ENCODE data around the gene AFAP1. TPM values are rescaled to one million over a fixed set of nuclear protein-coding genes. Genes with fewer than 3 reads are reported as not detected.

Gene AFAP1
- total and polyA plus RNA-seq, 12 donors, result 2.9 to 8.9 (median 5.8) TPM

DNA sequence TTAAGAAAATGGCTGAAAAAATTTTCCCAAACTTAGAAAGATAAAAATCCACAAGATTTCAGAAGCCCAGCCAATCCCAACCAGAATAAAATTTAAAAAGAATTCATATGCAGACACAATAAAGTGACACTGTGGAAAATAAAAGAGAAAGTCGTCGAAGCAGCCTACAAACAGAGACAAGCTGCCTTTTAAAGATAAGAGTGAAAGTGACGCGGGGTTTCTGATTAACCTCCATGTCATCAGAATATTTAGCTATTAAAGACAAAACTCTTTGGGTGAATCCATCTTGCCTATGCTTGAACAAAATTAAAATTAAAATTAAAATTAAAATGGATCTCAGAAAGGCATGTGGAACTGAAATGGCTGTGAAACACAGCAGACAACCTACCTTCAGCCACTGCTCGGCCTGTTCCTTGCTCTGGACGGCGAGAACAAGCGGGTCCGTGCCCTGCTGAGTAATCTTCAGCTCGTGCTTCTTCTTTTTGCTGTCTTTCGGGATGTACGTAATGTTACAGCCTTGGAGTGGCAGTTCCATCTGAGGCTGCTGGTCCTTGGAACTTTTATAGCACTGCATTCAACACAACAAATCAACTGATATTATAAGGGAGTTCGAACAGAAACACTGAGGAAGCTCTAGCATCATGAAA, 101.4 kb downstream of the AFAP1 start:
- 85 to 87% methylated on average over 13 of the region's 13 CpGs for WGBS, 2 donors
- ATAC-seq, result no peak
- H3K4me1 ChIP-seq, result peaks cover 0 to 22% (median 16%) of the 10 kb centered on the region in 9 donors
- H3K9me3 ChIP-seq, result peaks cover 0 to 9% (median 0%) of the 10 kb centered on the region in 11 donors
- no peaks in the 10 kb centered on the region for H3K27me3 ChIP-seq
- peak overlapping the region in 1 of 10 donors; percentile 29 for H3K27ac ChIP-seq
- H3K4me3 ChIP-seq, result no peak overlapping the region
- H3K36me3 ChIP-seq, result peaks cover 0 to 35% (median 0%) of the 10 kb centered on the region in 9 donors
- intact Hi-C loops (cut with DNase I), result no loop called here
- TF ChIP-seq, protein P1, sequence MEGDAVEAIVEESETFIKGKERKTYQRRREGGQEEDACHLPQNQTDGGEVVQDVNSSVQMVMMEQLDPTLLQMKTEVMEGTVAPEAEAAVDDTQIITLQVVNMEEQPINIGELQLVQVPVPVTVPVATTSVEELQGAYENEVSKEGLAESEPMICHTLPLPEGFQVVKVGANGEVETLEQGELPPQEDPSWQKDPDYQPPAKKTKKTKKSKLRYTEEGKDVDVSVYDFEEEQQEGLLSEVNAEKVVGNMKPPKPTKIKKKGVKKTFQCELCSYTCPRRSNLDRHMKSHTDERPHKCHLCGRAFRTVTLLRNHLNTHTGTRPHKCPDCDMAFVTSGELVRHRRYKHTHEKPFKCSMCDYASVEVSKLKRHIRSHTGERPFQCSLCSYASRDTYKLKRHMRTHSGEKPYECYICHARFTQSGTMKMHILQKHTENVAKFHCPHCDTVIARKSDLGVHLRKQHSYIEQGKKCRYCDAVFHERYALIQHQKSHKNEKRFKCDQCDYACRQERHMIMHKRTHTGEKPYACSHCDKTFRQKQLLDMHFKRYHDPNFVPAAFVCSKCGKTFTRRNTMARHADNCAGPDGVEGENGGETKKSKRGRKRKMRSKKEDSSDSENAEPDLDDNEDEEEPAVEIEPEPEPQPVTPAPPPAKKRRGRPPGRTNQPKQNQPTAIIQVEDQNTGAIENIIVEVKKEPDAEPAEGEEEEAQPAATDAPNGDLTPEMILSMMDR (IDR thresholded peaks at IDR 0.05), result no peak
- no peak for DNase-seq

DNA sequence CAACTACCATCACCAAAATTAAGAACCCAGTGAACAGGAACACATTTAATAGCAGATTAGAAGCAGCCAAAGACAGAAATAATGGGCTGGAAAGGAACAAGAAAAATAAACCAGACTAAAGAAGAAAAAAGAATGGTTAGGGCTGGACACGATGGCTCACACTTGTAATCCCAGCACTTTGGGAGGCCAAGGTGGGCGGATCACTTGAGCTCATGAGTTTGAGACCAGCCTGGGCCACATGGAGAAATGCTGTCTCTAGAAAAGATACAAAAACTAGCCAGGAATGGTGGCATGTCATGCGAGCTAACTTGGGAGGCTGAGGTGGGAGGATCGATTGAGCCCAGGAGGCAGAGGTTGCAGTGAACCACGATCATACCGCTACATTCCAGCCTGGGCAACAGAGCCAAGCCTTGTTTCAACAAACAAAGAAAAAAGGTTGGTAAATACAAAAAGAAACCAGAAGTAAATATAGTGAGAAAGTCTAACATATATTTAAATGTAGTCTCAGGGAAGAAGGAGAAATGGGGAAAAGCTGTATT, 102.0 kb downstream of the AFAP1 start:
- intact Hi-C loops (cut with DNase I), result no loop called here
- Histone ChIP-seq H3K27ac (peak overlapping the region in 2 of 10 donors; percentile 25 to 29), H3K4me1 (peaks cover 0 to 16% (median 10%) of the 10 kb centered on the region in 9 donors), H3K36me3 (peaks cover 0 to 35% (median 0%) of the 10 kb centered on the region in 9 donors), H3K9me3 (peaks cover 0 to 15% (median 0%) of the 10 kb centered on the region in 11 donors), H3K4me3 (no peak overlapping the region), H3K27me3 (no peaks in the 10 kb centered on the region)
- DNase-seq, result no peak
- WGBS, 2 donors, result 93% methylated on average over 6 of the region's 6 CpGs
- no peak for ATAC-seq
- TF ChIP-seq, protein P1 (IDR thresholded peaks at IDR 0.05), result no peak

GRCh38 chr4:7831858-7832730, 107.6 kb downstream of the AFAP1 start:
- WGBS, 2 donors, result 78% methylated on average over 14 of the region's 14 CpGs
- TF ChIP-seq, protein P1 (IDR thresholded peaks at IDR 0.05), result no peak
- ATAC-seq, result no peak

DNA sequence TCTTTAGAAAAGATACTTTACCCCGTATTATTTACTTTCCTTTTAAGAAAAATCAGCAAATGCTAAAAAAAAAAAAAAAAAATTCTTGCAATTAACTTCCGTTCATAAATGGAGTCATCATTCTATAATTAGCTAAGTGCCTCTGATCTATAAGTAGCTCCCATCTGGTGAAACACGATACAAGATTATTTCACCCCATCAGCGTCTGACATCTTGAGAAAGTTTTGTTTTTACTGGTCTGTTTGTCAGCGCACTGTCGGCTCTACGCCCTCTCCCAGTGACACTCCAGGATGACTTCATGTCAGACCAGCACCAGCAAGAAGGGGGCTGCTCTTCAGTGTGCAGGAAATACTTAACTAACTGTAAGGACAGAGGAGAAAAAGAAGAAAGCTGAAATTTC, 108.3 kb downstream of the AFAP1 start:
- TF ChIP-seq, protein P1 (IDR thresholded peaks at IDR 0.05), result no peak
- 26 to 30% methylated on average over 7 of the region's 7 CpGs for WGBS, 2 donors
- H3K27me3 ChIP-seq, result no peaks in the 10 kb centered on the region
- intact Hi-C loops (cut with DNase I), result no loop called here
- H3K36me3 ChIP-seq, result peaks cover 0 to 10% (median 0%) of the 10 kb centered on the region in 9 donors
- H3K27ac ChIP-seq, result peak overlapping the region; percentile 45 to 93 (median 62)
- H3K9me3 ChIP-seq, result peaks cover 0 to 20% (median 0%) of the 10 kb centered on the region in 11 donors
- ATAC-seq, result peak; percentile 57 to 75 (median 68)
- peak overlapping the region in 1 of 10 donors; percentile 4 for H3K4me3 ChIP-seq
- H3K4me1 ChIP-seq, result peaks cover 20 to 52% (median 45%) of the 10 kb centered on the region in 9 donors
- DNase-seq, result peak in 1 of 2 donors; percentile 61

More at GRCh38 chr4:7831858-7832730, 107.6 kb downstream of the AFAP1 start:
- Histone ChIP-seq H3K4me3 (no peak overlapping the region), H3K4me1 (peaks cover 20 to 52% (median 45%) of the 10 kb centered on the region in 9 donors), H3K36me3 (peaks cover 0 to 10% (median 0%) of the 10 kb centered on the region in 9 donors), H3K9me3 (peaks cover 0 to 20% (median 0%) of the 10 kb centered on the region in 11 donors), H3K27ac (peak overlapping the region; percentile 19 to 93 (median 62)), H3K27me3 (no peaks in the 10 kb centered on the region)
- DNase-seq, result no peak
- intact Hi-C loops (cut with DNase I), result no loop called here
